OCI-LY7 (cell line): Measurements from ENCODE around the gene DCPS. TPM values are rescaled to one million over a fixed set of nuclear protein-coding genes. Genes with fewer than 3 reads are reported as not detected.
A peak's percentile ranks its signal among the peaks of the same experiment; 100 is the strongest.

Experiments used
- BruUV-seq: library from RNA; stranded (reverse); fragments of 400-500 nt; replicated peaks from 2 replicates; lab custom pipeline; 2021; lab: Mats Ljungman, UMichigan
- CTCF ChIA-PET: fragments of 300-600 bp; sonication (Branson Sonifier 250); formaldehyde crosslinking; loops from one replicate; lab custom pipeline; 2022; ENCODE audit warnings: antibody characterized with exemption; ENCODE audit not compliant: unreplicated experiment; lab: Charles Lee
- POLR2A ChIA-PET: fragments of 300-600 bp; sonication (Branson Sonifier 250); formaldehyde crosslinking; loops from one replicate; lab custom pipeline; 2022; ENCODE audit warnings: antibody characterized with exemption; lab: Charles Lee
- DNase-seq: peaks from one replicate; pipeline ENCODE4 v3.0.0-alpha.2; 2015; ENCODE audit warnings: low spot score
- H2AFZ ChIP-seq: fragments of 200-600 bp; sonication (generic), shearing (Covaris generic); 2 replicates; pipeline ENCODE4 v1.6.1; 2014; ENCODE audit warnings: mild to moderate bottlenecking, antibody characterized with exemption, low read length, moderate library complexity
- H3K27ac ChIP-seq: fragments of 200-600 bp; sonication (generic); 2 replicates; pipeline ENCODE4 v1.5.1; 2014; ENCODE audit warnings: mixed run types, low read depth, mild to moderate bottlenecking, moderate library complexity, low read length, inconsistent platforms; ENCODE audit not compliant: poor library complexity, severe bottlenecking
- H3K36me3 ChIP-seq: fragments of 200-600 bp; sonication (generic); 2 replicates; pipeline ENCODE4 v1.6.1; 2014; ENCODE audit warnings: mild to moderate bottlenecking, antibody characterized with exemption, low read length, moderate library complexity, mixed read lengths; ENCODE audit not compliant: insufficient read depth
- H3K4me1 ChIP-seq: fragments of 200-600 bp; sonication (generic); 2 replicates; pipeline ENCODE4 v1.5.1; 2014; ENCODE audit warnings: mild to moderate bottlenecking, low read length; ENCODE audit not compliant: insufficient read depth, poor library complexity, severe bottlenecking
- H3K4me2 ChIP-seq: fragments of 200-600 bp; sonication (generic); 2 replicates; pipeline ENCODE4 v1.6.1; 2014; ENCODE audit warnings: mild to moderate bottlenecking, low read length
- H3K4me3 ChIP-seq: fragments of 200-600 bp; sonication (generic); 2 replicates; pipeline ENCODE4 v1.5.1; 2014; ENCODE audit warnings: mild to moderate bottlenecking, low read depth, low read length; ENCODE audit not compliant: poor library complexity, severe bottlenecking
- H3K79me2 ChIP-seq: fragments of 200-600 bp; sonication (generic); 2 replicates; pipeline ENCODE4 v1.6.1; 2016; ENCODE audit warnings: low read depth, mild to moderate bottlenecking, low read length, moderate library complexity, mixed read lengths; ENCODE audit not compliant: insufficient read depth
- H3K9me2 ChIP-seq: fragments of 200-600 bp; sonication (generic); 2 replicates; pipeline ENCODE4 v1.6.1; 2016; ENCODE audit warnings: mild to moderate bottlenecking, low read length, mixed read lengths; ENCODE audit not compliant: insufficient read depth
- H3K9me3 ChIP-seq: fragments of 200-600 bp; sonication (generic); 2 replicates; pipeline ENCODE4 v1.6.1; 2014; ENCODE audit warnings: mild to moderate bottlenecking, mixed run types, low read length, mixed read lengths
- H4K20me1 ChIP-seq: fragments of 200-600 bp; sonication (generic); 2 replicates; pipeline ENCODE4 v1.6.1; 2014; ENCODE audit warnings: mild to moderate bottlenecking, antibody characterized with exemption, low read length, moderate library complexity, mixed read lengths; ENCODE audit not compliant: insufficient read depth
- EZH2phosphoT487 ChIP-seq: fragments of 200-600 bp; sonication (generic); IDR thresholded peaks from 2 replicates; pipeline ENCODE4 v1.6.1; 2018; ENCODE audit warnings: low read depth, borderline replicate concordance, mild to moderate bottlenecking, mixed run types, antibody characterized with exemption, low read length, moderate library complexity, mixed read lengths
- intact Hi-C: fragments of 100-400 bp; cut with micrococcal nuclease; formaldehyde crosslinking; loops from one replicate; pipeline ENCODE4 v1.10.0; 2022; ENCODE audit not compliant: unreplicated experiment
- total RNA-seq, 2 experiments: library from RNA; depleted of rRNA in 1 of 2; stranded (reverse); fragments of >200 nt in 1 of 2; shearing (Covaris generic) in 1 of 2; gene quantifications; 2 replicates each; pipeline ENCODE4 v1.2.3, GENCODE V29; 2014 to 2022
- TF ChIP-seq, protein P1 (sequence below): fragments of 200-600 bp; sonication (generic); conservative IDR thresholded peaks from 2 replicates; pipeline ENCODE4 v1.5.1; 2014; ENCODE audit warnings: mild to moderate bottlenecking, antibody characterized with exemption, low read length, moderate library complexity, mixed read lengths

DCPS gene
- total RNA-seq, 2 experiments from 2014 or later, result 30.4 to 36.5 TPM

DNA sequence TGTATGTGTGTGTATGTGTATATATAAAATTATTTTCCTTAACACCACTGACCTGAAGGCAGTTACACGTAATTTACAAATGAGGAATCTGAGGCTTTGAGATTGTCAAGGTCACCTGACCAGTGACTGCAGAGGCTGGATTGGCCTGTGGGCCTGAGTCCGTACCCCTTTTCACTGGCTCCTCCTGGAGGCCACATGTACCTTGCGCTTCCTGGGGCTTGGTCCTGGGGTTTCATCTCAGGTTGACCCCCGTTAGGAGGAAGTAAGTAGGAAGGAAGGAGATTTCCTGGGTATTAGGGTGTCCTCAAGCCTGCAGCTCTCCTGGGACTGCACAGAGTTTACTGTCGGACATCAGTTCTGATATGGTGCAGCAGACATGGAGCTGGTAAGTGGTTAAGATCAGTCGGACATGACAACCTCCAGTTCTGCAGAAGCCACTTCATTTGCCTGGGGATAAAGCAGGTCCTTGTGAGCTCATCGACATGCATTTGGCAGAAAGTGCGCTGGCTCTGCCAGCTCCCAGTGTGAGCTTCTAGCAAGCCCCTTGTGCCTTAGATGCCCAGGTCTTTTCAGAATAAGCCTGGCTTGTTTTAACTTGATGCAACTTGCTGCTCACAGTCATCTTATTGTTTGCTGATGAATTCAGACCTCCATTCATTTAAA, 88.2 kb downstream of the DCPS start:
- BruUV-seq, result no TSS peak
- DNase-seq, result peak; percentile 38
- ChIA-PET POLR2A (interaction anchor here (0.6 to 1.4 kb wide), 6 partner anchors 11 to 486 kb away, joined by 3 to 7 read pairs (median 4); no protein-coding TSS in a partner anchor), CTCF (interaction anchor here (0.5 kb wide), 1 partner anchor 9 kb away, joined by 7 read pairs; no protein-coding TSS in a partner anchor)
- Histone ChIP-seq H3K4me3 (peak overlapping the region; percentile 17), H3K4me2 (peak overlapping the region; percentile 52), H3K9me3 (no peaks in the 10 kb centered on the region), H3K9me2 (no peaks in the 10 kb centered on the region), H3K4me1 (peaks cover 17% of the 10 kb centered on the region), H2AFZ (no peak overlapping the region), H3K27ac (no peak overlapping the region), H4K20me1 (no peaks in the 10 kb centered on the region), H3K79me2 (no peaks in the 10 kb centered on the region), H3K36me3 (no peaks in the 10 kb centered on the region)
- TF ChIP-seq EZH2phosphoT487, result no peak
- TF ChIP-seq, protein P1, sequence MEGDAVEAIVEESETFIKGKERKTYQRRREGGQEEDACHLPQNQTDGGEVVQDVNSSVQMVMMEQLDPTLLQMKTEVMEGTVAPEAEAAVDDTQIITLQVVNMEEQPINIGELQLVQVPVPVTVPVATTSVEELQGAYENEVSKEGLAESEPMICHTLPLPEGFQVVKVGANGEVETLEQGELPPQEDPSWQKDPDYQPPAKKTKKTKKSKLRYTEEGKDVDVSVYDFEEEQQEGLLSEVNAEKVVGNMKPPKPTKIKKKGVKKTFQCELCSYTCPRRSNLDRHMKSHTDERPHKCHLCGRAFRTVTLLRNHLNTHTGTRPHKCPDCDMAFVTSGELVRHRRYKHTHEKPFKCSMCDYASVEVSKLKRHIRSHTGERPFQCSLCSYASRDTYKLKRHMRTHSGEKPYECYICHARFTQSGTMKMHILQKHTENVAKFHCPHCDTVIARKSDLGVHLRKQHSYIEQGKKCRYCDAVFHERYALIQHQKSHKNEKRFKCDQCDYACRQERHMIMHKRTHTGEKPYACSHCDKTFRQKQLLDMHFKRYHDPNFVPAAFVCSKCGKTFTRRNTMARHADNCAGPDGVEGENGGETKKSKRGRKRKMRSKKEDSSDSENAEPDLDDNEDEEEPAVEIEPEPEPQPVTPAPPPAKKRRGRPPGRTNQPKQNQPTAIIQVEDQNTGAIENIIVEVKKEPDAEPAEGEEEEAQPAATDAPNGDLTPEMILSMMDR, result peak; percentile 54; the same call in 1 of the 2 replicates
- intact Hi-C loops, result no loop called here

GRCh38 chr11:126392633-126393013, 88.8 kb downstream of the DCPS start:
- Histone ChIP-seq H3K27ac (no peak overlapping the region), H3K4me2 (peak overlapping the region; percentile 52), H3K79me2 (no peaks in the 10 kb centered on the region), H4K20me1 (no peaks in the 10 kb centered on the region), H3K9me3 (no peaks in the 10 kb centered on the region), H3K9me2 (no peaks in the 10 kb centered on the region), H2AFZ (no peak overlapping the region), H3K36me3 (no peaks in the 10 kb centered on the region), H3K4me3 (no peak overlapping the region), H3K4me1 (peaks cover 17% of the 10 kb centered on the region)
- CTCF ChIA-PET, result interaction anchor here (0.5 kb wide), 1 partner anchor 9 kb away, joined by 7 read pairs; no protein-coding TSS in a partner anchor
- TF ChIP-seq, protein P1, result no peak
- TF ChIP-seq EZH2phosphoT487, result no peak
- no TSS peak for BruUV-seq
- DNase-seq, result no peak
- intact Hi-C loops, result no loop called here
- POLR2A ChIA-PET, result interaction anchor here (0.7 to 1.4 kb wide), 7 partner anchors 11 to 92 kb away, joined by 3 to 4 read pairs (median 3); no protein-coding TSS in a partner anchor

- peak overlapping the region; percentile 52; the same call in 1 of the 2 replicates for H3K4me2 ChIP-seq
- ChIA-PET CTCF (no interaction called here), POLR2A (interaction anchor here (0.7 to 1.4 kb wide), 3 partner anchors 25 to 92 kb away, joined by 3 read pairs; no protein-coding TSS in a partner anchor)
- intact Hi-C loops, result no loop called here
- no TSS peak for BruUV-seq
- no peaks in the 10 kb centered on the region for H4K20me1 ChIP-seq
- H3K36me3 ChIP-seq, result no peaks in the 10 kb centered on the region
- no peaks in the 10 kb centered on the region for H3K9me2 ChIP-seq
- no peak overlapping the region for H3K4me3 ChIP-seq
- H3K79me2 ChIP-seq, result no peaks in the 10 kb centered on the region
- peaks cover 17% of the 10 kb centered on the region for H3K4me1 ChIP-seq
- no peak overlapping the region for H2AFZ ChIP-seq
- no peaks in the 10 kb centered on the region for H3K9me3 ChIP-seq
- no peak for DNase-seq
- no peak for TF ChIP-seq EZH2phosphoT487
- TF ChIP-seq, protein P1, result no peak
- H3K27ac ChIP-seq, result no peak overlapping the region
Observed at GRCh38 chr11:126393143-126393542, 89.3 kb downstream of the DCPS start.
